Vagina (tissue), 2 donors: ENCODE measurements around the gene CERKL. TPM values are rescaled to one million over a fixed set of nuclear protein-coding genes. Genes with fewer than 3 reads are reported as not detected.

Source experiments
- DNase-seq, 2 donors: peaks; one replicate each; pipeline ENCODE4 v3.0.0-alpha.2; 2017; ENCODE audit errors: extremely low spot score in 2 of 2
- H3K27ac ChIP-seq: fragments of 200-600 bp; sonication (generic); one replicate; pipeline ENCODE4 v1.5.1; 2019
- H3K27me3 ChIP-seq: fragments of 200-600 bp; sonication (generic); one replicate; pipeline ENCODE4 v1.5.1; 2019
- H3K36me3 ChIP-seq, 2 donors: fragments of 200-600 bp; sonication (generic); one replicate each; pipeline ENCODE4 v1.5.1; 2017 to 2019
- H3K4me1 ChIP-seq: fragments of 200-600 bp; sonication (generic); one replicate; pipeline ENCODE4 v1.5.1; 2019
- H3K4me3 ChIP-seq, 2 donors: fragments of 200-600 bp; sonication (generic); 1 replicate in 1 of 2; 2 replicates in 1 of 2; pipeline ENCODE4 v1.5.1; 2016 to 2019
- H3K9me3 ChIP-seq: fragments of 200-600 bp; sonication (generic); one replicate; pipeline ENCODE4 v1.5.1; 2019
- POLR2A ChIP-seq, 2 donors: fragments of 450-650 bp; IDR thresholded peaks; one replicate each; pipeline ENCODE4 v1.6.1; 2017; ENCODE audit warnings: antibody characterized with exemption in 2 of 2, mild to moderate bottlenecking in 2 of 2, moderate library complexity in 2 of 2
- POLR2AphosphoS5 ChIP-seq, 2 donors: sonication (generic); formaldehyde crosslinking; IDR thresholded peaks; one replicate each; pipeline ENCODE4 v1.9.0; 2017; ENCODE audit warnings: antibody characterized with exemption in 2 of 2, mild to moderate bottlenecking in 2 of 2, low read depth in 1 of 2; ENCODE audit not compliant: insufficient read depth in 1 of 2
- intact Hi-C: fragments of 100-400 bp; cut with DNase I; formaldehyde crosslinking; loops from one replicate; pipeline ENCODE4 v1.15.1; 2023
- total RNA-seq: library from RNA; depleted of rRNA; stranded (reverse); fragments of >200 nt; gene quantifications from one replicate; pipeline ENCODE4 v1.2.3, GENCODE V29; 2016
- TF ChIP-seq, protein P1 (sequence below), 3 experiments: fragments of 450-650 bp in 2 of 3; fragments of 200-600 bp in 1 of 3; sonication (generic) in 1 of 3; IDR thresholded peaks; one replicate each; pipeline ENCODE4 v1.5.1; 2017 to 2019; ENCODE audit warnings: antibody characterized with exemption in 3 of 3, mild to moderate bottlenecking in 2 of 3, moderate library complexity in 2 of 3

Gene CERKL
- total RNA-seq, 1 donor from 2014 or later, result not detected

DNA sequence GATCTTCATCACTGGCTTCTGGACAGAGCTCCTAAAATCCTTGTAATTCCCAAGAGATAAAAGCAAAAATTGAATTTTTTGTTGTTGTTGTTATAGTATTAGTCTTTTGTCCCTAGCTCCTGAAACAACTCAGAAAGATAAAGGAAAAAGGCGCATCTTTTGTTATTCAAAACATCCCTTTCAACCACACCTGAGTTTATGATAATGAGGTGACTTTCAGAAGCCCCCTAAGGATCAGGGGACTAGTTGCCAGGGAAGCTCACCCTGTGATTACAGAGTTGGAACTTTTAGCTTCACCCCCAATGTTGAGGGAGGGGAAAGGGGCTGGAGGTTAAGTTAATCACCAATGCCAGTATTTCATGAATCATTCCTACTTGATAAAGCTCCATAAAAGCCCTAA lies 10.3 kb upstream of the CERKL start:
- DNase-seq, result no peak
- TF ChIP-seq POLR2AphosphoS5 (IDR thresholded peaks at IDR 0.05; ENCODE audit: insufficient read depth in 1 of 2, low read depth in 1 of 2) (no peak), POLR2A (IDR thresholded peaks at IDR 0.05) (no peak)
- TF ChIP-seq, protein P1, sequence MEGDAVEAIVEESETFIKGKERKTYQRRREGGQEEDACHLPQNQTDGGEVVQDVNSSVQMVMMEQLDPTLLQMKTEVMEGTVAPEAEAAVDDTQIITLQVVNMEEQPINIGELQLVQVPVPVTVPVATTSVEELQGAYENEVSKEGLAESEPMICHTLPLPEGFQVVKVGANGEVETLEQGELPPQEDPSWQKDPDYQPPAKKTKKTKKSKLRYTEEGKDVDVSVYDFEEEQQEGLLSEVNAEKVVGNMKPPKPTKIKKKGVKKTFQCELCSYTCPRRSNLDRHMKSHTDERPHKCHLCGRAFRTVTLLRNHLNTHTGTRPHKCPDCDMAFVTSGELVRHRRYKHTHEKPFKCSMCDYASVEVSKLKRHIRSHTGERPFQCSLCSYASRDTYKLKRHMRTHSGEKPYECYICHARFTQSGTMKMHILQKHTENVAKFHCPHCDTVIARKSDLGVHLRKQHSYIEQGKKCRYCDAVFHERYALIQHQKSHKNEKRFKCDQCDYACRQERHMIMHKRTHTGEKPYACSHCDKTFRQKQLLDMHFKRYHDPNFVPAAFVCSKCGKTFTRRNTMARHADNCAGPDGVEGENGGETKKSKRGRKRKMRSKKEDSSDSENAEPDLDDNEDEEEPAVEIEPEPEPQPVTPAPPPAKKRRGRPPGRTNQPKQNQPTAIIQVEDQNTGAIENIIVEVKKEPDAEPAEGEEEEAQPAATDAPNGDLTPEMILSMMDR (IDR thresholded peaks at IDR 0.05), result no peak
- Histone ChIP-seq H3K36me3 (no peaks in the 10 kb centered on the region), H3K4me3 (no peak overlapping the region), H3K9me3 (no peaks in the 10 kb centered on the region), H3K27ac (no peak overlapping the region), H3K27me3 (no peaks in the 10 kb centered on the region), H3K4me1 (no peaks in the 10 kb centered on the region)
- intact Hi-C loops, result no loop called here

DNA sequence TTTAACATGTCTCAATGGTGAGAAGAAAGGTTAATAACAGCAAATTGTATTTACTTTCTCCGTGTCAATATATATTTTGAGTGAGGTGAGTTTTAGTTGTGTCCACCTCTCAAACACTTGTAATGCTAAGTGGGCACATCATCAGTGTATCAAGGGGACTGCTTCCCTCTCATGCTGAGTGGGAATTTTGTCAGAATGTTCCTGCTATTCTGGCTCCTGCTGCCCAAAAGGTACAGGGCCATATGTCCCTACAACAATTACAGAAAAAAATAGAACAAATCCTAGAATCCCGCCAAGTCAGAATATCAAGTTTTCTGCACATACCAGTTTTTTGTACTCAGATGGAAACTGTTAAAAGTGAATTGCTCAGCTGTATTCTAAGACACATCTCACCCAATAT lies 5.4 kb upstream of the CERKL start:
- no peak for TF ChIP-seq POLR2AphosphoS5 (IDR thresholded peaks at IDR 0.05; ENCODE audit: insufficient read depth in 1 of 2, low read depth in 1 of 2)
- no peak for TF ChIP-seq POLR2A (IDR thresholded peaks at IDR 0.05)
- TF ChIP-seq, protein P1 (IDR thresholded peaks at IDR 0.05), result no peak
- no peak for DNase-seq
- intact Hi-C loops, result no loop called here
- Histone ChIP-seq H3K9me3 (no peaks in the 10 kb centered on the region), H3K27ac (no peak overlapping the region), H3K4me3 (no peak overlapping the region), H3K36me3 (no peaks in the 10 kb centered on the region), H3K4me1 (peaks cover 1% of the 10 kb centered on the region), H3K27me3 (no peaks in the 10 kb centered on the region)

DNA sequence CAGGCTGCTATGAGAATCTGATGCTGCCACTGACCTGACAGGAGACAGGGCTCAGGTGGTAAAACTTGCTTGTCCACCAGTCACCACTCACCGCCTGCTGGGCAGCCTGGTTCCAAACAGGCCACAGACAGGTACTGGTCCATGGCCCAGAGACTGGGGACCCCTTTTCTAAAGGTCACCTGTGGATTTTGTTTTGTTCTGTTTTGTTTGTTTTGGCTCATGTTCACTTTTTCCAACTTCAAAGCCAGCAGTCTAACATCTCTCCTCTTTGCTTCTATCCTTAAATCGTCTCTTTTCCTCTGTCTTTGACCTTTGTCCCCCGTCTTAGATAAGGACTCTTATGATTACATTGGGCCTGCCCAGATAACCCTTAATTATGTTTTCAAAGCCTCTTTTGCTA lies 3.3 kb upstream of the CERKL start:
- Histone ChIP-seq H3K27ac (no peak overlapping the region), H3K36me3 (no peaks in the 10 kb centered on the region), H3K9me3 (no peaks in the 10 kb centered on the region), H3K4me1 (peaks cover 12% of the 10 kb centered on the region), H3K27me3 (no peaks in the 10 kb centered on the region), H3K4me3 (no peak overlapping the region)
- DNase-seq, result no peak
- intact Hi-C loops, result no loop called here
- TF ChIP-seq, protein P1 (IDR thresholded peaks at IDR 0.05), result no peak
- no peak for TF ChIP-seq POLR2AphosphoS5 (IDR thresholded peaks at IDR 0.05; ENCODE audit: insufficient read depth in 1 of 2, low read depth in 1 of 2)
- TF ChIP-seq POLR2A (IDR thresholded peaks at IDR 0.05), result no peak

DNA sequence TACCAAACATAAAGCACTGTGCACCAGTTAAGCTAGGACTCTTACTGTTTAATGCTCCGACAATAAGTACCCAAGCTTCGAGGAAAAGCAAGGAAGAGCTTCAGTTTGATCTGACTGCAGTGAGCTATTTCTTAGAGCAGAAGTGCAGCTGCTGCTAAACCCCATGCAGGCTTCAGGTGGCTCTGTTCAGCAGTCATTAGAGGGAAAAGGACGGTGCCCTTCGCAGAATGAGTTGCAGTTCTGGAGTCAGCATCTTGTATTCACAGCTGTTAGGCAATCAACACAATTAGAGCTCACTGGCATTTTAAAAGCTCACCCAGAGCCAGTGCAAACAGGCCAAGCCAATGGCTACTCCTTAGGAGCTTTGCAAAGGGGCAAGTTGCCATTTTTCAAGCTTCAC lies 1.5 kb upstream of the CERKL start:
- H3K4me3 ChIP-seq, result no peak overlapping the region
- no peaks in the 10 kb centered on the region for H3K36me3 ChIP-seq
- no peak overlapping the region for H3K27ac ChIP-seq
- H3K9me3 ChIP-seq, result no peaks in the 10 kb centered on the region
- intact Hi-C loops, result no loop called here
- no peak for DNase-seq
- peaks cover 12% of the 10 kb centered on the region for H3K4me1 ChIP-seq
- H3K27me3 ChIP-seq, result no peaks in the 10 kb centered on the region
- TF ChIP-seq, protein P1 (IDR thresholded peaks at IDR 0.05), result no peak
- TF ChIP-seq POLR2AphosphoS5 (IDR thresholded peaks at IDR 0.05; ENCODE audit: insufficient read depth in 1 of 2, low read depth in 1 of 2) (no peak), POLR2A (IDR thresholded peaks at IDR 0.05) (no peak)

DNA sequence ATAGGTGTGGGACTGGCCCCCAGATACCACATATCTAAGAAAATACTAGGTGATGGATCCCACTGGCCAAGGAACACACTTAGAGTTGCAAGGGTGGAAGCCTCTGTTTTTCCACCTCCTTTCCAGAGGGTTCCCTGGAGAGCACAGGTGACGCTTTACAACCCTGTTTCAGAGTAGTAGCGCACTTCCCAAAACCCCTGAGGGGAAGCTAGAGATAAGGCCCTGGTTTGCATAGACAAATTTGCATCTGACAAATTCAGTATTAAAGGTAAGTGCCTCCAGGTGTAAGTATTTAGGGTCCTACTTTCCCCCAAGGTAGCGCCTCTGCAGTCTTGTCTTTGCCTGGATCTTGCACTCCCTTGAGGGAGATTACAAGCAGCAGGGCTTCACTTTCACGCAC lies 474 bp upstream of the CERKL start:
- H3K27me3 ChIP-seq, result no peaks in the 10 kb centered on the region
- intact Hi-C loops, result no loop called here
- no peak for TF ChIP-seq POLR2AphosphoS5 (IDR thresholded peaks at IDR 0.05; ENCODE audit: insufficient read depth in 1 of 2, low read depth in 1 of 2)
- TF ChIP-seq, protein P1 (IDR thresholded peaks at IDR 0.05), result no peak
- no peak for TF ChIP-seq POLR2A (IDR thresholded peaks at IDR 0.05)
- H3K9me3 ChIP-seq, result no peaks in the 10 kb centered on the region
- H3K4me1 ChIP-seq, result peaks cover 12% of the 10 kb centered on the region
- no peak overlapping the region for H3K27ac ChIP-seq
- no peaks in the 10 kb centered on the region for H3K36me3 ChIP-seq
- H3K4me3 ChIP-seq, result peak overlapping the region; percentile 49 to 63
- no peak for DNase-seq
